SU-DHL-6 (cell line): ENCODE data around the gene INPP5E.

Experiments used
- H2AFZ ChIP-seq: fragments of 200-600 bp; sonication (generic); 2 replicates; pipeline ENCODE4 v1.6.1; 2014; ENCODE audit warnings: low read depth, mild to moderate bottlenecking, moderate library complexity, mixed read lengths, antibody characterized with exemption, low read length; ENCODE audit not compliant: severe bottlenecking
- H3F3A ChIP-seq: fragments of 200-600 bp; shearing (Covaris generic); 2 replicates; pipeline ENCODE4 v1.6.0; 2016; ENCODE audit warnings: antibody characterized with exemption, mild to moderate bottlenecking; ENCODE audit not compliant: insufficient read depth
- H3K27ac ChIP-seq: fragments of 200-600 bp; sonication (generic); 2 replicates; pipeline ENCODE4 v1.5.1; 2016; ENCODE audit warnings: low read depth, mild to moderate bottlenecking, low read length, moderate library complexity, mixed read lengths
- H3K27me3 ChIP-seq: fragments of 200-600 bp; sonication (generic), shearing (Covaris generic); 2 replicates; pipeline ENCODE4 v1.6.0; 2014; ENCODE audit warnings: mild to moderate bottlenecking, low read length
- H3K36me3 ChIP-seq: fragments of 200-600 bp; sonication (generic); 2 replicates; pipeline ENCODE4 v1.6.1; 2014; ENCODE audit warnings: mild to moderate bottlenecking, low read length, mixed read lengths
- H3K4me2 ChIP-seq: fragments of 300-600, 200-600 bp; shearing (Covaris generic), sonication (generic); 2 replicates; pipeline ENCODE4 v1.6.0; 2014; ENCODE audit warnings: low read length, low read depth, mild to moderate bottlenecking; ENCODE audit not compliant: poor library complexity, severe bottlenecking
- H3K4me3 ChIP-seq: fragments of 200-600 bp; sonication (generic); 2 replicates; pipeline ENCODE4 v1.5.1; 2014; ENCODE audit warnings: antibody characterized with exemption, low read length, mild to moderate bottlenecking, mixed read lengths; ENCODE audit not compliant: insufficient read depth, poor library complexity, severe bottlenecking
- H3K79me2 ChIP-seq: fragments of 200-600 bp; sonication (generic); 2 replicates; pipeline ENCODE4 v1.6.1; 2014; ENCODE audit warnings: mild to moderate bottlenecking, low read length, moderate library complexity; ENCODE audit not compliant: insufficient read depth
- H3K9ac ChIP-seq: fragments of 200-600 bp; sonication (generic); 2 replicates; pipeline ENCODE4 v1.7.0; 2014; ENCODE audit warnings: mild to moderate bottlenecking, low read length
- H3K9me2 ChIP-seq: fragments of 200-600 bp; sonication (generic); replicated peaks from 2 replicates; pipeline ENCODE4 v1.6.1; 2014; ENCODE audit warnings: low read length; ENCODE audit not compliant: insufficient read depth
- H3K9me3 ChIP-seq: fragments of 200-600 bp; sonication (generic); 2 replicates; pipeline ENCODE4 v1.6.1; 2014; ENCODE audit warnings: low read length, mixed read lengths; ENCODE audit not compliant: insufficient read depth
- H4K20me1 ChIP-seq: fragments of 200-600 bp; sonication (generic); 2 replicates; pipeline ENCODE4 v1.6.1; 2014; ENCODE audit warnings: low read depth, mild to moderate bottlenecking, antibody characterized with exemption, low read length, moderate library complexity, mixed read lengths
- EZH2phosphoT487 ChIP-seq: fragments of 200-600 bp; sonication (generic), shearing (Covaris generic); conservative IDR thresholded peaks from 2 replicates; pipeline ENCODE4 v1.6.1; 2018; ENCODE audit warnings: mild to moderate bottlenecking, antibody characterized with exemption, low read length, moderate library complexity, mixed read lengths
- TF ChIP-seq, protein P1 (sequence below): fragments of 200-600 bp; sonication (generic); IDR thresholded peaks from one replicate; pipeline ENCODE4 v1.5.1; 2017; ENCODE audit warnings: antibody characterized with exemption, mild to moderate bottlenecking, low read length, moderate library complexity; ENCODE audit not compliant: insufficient read depth, poor library complexity, severe bottlenecking

INPP5E gene

DNA sequence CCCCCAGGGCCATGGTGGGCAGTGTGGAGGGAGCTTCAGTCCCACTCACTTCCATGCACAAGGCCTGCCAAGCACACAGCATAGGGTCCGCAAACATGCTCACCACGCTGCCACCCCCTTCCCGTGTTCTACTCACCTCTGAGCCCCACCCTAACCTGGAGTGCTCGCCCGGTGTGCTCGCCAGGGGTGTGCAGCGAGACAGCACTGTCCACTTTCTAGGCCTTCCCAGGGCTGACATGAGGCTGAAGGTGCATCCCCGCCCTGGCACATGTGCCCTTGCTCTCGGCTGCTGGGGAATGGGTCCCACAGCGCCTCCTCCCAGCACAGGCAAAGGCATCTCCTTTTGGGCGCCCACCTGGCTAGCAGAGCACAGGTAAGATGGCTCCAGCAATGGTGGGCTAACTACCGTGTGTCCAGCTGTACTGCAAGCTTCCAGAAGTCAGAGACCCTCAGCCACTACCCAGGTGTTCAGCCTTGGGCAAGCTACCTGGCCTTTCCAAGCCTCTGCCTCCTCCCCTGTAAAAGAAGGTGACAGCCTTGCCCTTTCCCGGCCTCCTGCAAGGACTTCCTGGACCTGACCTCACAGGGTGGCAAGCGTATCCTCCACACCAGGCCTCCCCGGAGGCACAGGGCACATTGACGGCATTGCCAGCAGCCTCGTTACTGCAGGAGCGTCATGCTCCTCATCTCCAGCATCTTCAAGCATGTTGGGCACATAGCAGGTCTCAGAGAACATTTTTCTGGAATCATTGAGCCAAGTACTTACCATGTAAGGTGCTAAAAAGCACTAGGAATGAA, 47.4 kb upstream of the INPP5E start:
- Histone ChIP-seq H3K9me2 (no peaks in the 10 kb centered on the region), H3K27me3 (no peaks in the 10 kb centered on the region), H4K20me1 (no peaks in the 10 kb centered on the region)

DNA sequence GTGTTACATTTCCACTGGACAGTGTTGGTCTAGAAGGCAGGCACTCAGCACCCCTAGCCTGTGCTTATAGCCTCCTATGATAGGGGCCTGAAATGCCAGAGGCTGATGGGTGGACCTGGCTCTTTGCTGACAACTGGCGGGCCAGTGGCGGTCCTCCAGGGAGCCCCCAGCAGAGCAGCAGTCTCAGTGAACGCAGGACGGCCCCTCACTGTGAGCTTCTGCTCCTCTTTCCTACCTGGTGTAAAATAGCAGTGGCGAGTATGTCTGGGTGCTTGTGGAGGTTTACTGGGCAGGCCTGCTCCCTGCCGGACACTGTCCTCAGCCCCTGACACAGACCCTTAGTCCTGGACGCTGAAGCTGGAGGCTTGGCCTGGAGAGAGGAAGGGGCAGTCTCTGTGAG, 46.5 kb upstream of the INPP5E start:
- Histone ChIP-seq H2AFZ (no peak overlapping the region), H3K9ac (no peak overlapping the region), H3K4me3 (no peak overlapping the region), H3K9me2 (no peaks in the 10 kb centered on the region), H3K27ac (no peak overlapping the region), H4K20me1 (0 out of 2 replicates have a peak, but pooled peaks cover 5% of the 10 kb centered on the region), H3K9me3 (no peaks in the 10 kb centered on the region), H3K27me3 (no peaks in the 10 kb centered on the region), H3F3A (no peaks in the 10 kb centered on the region), H3K79me2 (peaks cover 15% of the 10 kb centered on the region), H3K4me2 (no peak overlapping the region), H3K36me3 (no peaks in the 10 kb centered on the region)
- no peak for TF ChIP-seq EZH2phosphoT487
- TF ChIP-seq, protein P1, sequence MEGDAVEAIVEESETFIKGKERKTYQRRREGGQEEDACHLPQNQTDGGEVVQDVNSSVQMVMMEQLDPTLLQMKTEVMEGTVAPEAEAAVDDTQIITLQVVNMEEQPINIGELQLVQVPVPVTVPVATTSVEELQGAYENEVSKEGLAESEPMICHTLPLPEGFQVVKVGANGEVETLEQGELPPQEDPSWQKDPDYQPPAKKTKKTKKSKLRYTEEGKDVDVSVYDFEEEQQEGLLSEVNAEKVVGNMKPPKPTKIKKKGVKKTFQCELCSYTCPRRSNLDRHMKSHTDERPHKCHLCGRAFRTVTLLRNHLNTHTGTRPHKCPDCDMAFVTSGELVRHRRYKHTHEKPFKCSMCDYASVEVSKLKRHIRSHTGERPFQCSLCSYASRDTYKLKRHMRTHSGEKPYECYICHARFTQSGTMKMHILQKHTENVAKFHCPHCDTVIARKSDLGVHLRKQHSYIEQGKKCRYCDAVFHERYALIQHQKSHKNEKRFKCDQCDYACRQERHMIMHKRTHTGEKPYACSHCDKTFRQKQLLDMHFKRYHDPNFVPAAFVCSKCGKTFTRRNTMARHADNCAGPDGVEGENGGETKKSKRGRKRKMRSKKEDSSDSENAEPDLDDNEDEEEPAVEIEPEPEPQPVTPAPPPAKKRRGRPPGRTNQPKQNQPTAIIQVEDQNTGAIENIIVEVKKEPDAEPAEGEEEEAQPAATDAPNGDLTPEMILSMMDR: no peak

More for the DNA sequence above, 47.4 kb upstream of the INPP5E start:
- H3K4me3 ChIP-seq: no peak overlapping the region
- H3K9ac ChIP-seq: no peak overlapping the region
- no peak overlapping the region for H3K27ac ChIP-seq
- peaks cover 6% of the 10 kb centered on the region for H3K79me2 ChIP-seq
- no peak overlapping the region for H2AFZ ChIP-seq
- H3F3A ChIP-seq: no peaks in the 10 kb centered on the region
- TF ChIP-seq EZH2phosphoT487: no peak
- TF ChIP-seq, protein P1: no peak
- H3K9me3 ChIP-seq: no peaks in the 10 kb centered on the region
- H3K36me3 ChIP-seq: no peaks in the 10 kb centered on the region
- H3K4me2 ChIP-seq: no peak overlapping the region

DNA sequence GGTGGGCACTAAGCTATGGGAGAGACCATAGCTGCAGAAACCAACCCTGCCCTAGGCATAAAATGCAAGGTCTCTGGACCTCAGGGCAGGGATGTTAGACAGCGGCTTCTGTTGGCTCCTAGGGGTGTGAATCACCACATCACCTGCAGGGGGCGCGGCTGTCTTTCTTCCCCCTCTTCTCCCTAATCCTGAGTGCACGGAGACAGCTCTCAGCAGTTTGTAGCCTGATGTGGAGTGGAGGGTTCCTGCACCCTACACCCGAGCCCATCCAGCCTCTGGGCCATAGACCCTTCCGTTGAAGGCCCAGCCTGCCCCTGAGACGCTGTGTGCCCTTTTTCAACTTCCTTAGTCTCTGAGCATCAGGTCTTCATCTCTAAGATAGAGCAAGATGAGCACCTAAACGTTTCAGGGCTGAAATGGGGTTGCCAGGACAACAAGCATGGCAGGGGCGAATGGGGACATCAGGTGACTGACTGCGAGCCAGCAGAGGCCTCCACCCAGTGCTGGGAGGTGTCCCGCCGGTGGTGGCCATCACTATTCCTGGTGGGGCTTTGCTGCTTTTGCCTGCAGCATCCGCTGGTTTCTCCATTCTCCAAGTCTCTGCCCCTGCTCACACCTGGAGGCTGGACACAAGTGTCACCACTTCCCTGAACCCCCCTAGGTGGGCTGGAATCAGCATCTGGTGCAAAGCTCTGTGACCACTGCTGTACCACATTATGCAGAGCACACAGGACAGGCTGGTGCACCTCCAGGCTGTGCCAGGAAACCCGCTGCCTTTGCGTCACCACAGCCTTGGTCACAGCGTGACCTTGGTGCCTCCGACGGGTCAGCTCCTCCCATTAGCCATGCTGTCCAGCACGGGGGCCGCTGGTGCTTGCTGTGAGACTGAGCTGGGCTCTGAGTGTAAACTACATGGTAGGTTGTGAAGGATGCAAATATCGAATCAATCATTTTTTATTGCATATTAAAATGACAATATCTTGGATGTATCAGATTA, 45.7 kb upstream of the INPP5E start:
- Histone ChIP-seq H3K27me3 (no peaks in the 10 kb centered on the region), H3K9ac (no peak overlapping the region), H3K4me3 (no peak overlapping the region), H3K79me2 (peaks cover 22% of the 10 kb centered on the region), H3K27ac (no peak overlapping the region), H3K9me3 (no peaks in the 10 kb centered on the region), H2AFZ (no peak overlapping the region), H3F3A (no peaks in the 10 kb centered on the region), H4K20me1 (peaks cover 5% of the 10 kb centered on the region; the same call in 1 of the 2 replicates), H3K36me3 (no peaks in the 10 kb centered on the region), H3K9me2 (no peaks in the 10 kb centered on the region), H3K4me2 (no peak overlapping the region)
- TF ChIP-seq EZH2phosphoT487: no peak
- TF ChIP-seq, protein P1: peak; percentile 58
